HCT116 (cell line): ENCODE data around the gene ITGAL. TPM values are rescaled to one million over a fixed set of nuclear protein-coding genes. Genes with fewer than 3 reads are reported as not detected.

Source experiments
- ATAC-seq: fragments of 200-7000 bp; cut with Tn5 transposase; 2 replicates; pipeline ENCODE4 v1.9.1; 2020; ENCODE audit warnings: mild to moderate bottlenecking, moderate library complexity
- BruUV-seq: library from RNA; stranded (reverse); fragments of 400-500 nt; replicated peaks from 2 replicates; lab custom pipeline; 2021; lab: Mats Ljungman, UMichigan
- CTCF ChIA-PET: fragments of 300-600 bp; sonication (Branson Sonifier 250); formaldehyde crosslinking; loops from one replicate; lab custom pipeline; 2021; ENCODE audit warnings: antibody characterized with exemption; lab: Charles Lee
- POLR2A ChIA-PET: fragments of 300-600, 350-600 bp; sonication (Branson Sonifier 250); formaldehyde crosslinking; loops from one replicate; lab custom pipeline; 2021; ENCODE audit warnings: antibody characterized with exemption; lab: Charles Lee
- RAD21 ChIA-PET, 2 experiments: fragments of 300-600 bp; sonication (Branson Sonifier 250); formaldehyde crosslinking; loops; one replicate each; lab custom pipeline; 2023; ENCODE audit warnings: low total read pairs in 2 of 2; ENCODE audit not compliant: uncharacterized antibody in 2 of 2, unreplicated experiment in 2 of 2, low non-redundant PET in 1 of 2; lab: Charles Lee
- DNase-seq: peaks from one replicate; pipeline ENCODE4 v3.0.0-alpha.2; 2010; ENCODE audit warnings: low read depth, low spot score
- H2AFZ ChIP-seq: fragments of 200-600 bp; shearing (Covaris generic), sonication (generic); 2 replicates; pipeline ENCODE4 v1.6.1; 2017; ENCODE audit warnings: low read depth, mixed run types, mixed read lengths, antibody characterized with exemption, low read length; ENCODE audit not compliant: poor library complexity, severe bottlenecking
- H3K27ac ChIP-seq: 2 replicates; pipeline ENCODE4 v1.5.1; 2012; ENCODE audit warnings: low read depth, low read length
- H3K27me3 ChIP-seq: fragments of 200-600 bp; sonication (generic); 2 replicates; pipeline ENCODE4 v1.6.1; 2016; ENCODE audit warnings: mixed run types, low read length, mixed read lengths; ENCODE audit not compliant: insufficient read depth
- H3K36me3 ChIP-seq, 2 experiments: fragments of 200-500 bp in 1 of 2; fragments of 200-600 bp in 1 of 2; sonication (Bioruptor generic) in 1 of 2; sonication (generic) in 1 of 2; 2 replicates each; pipeline versions ENCODE4 v1.5.1 to v1.6.1; 2014 to 2016; ENCODE audit warnings: low read length in 2 of 2, inconsistent platforms in 1 of 2, mixed read lengths in 1 of 2, mixed run types in 1 of 2; ENCODE audit not compliant: insufficient read depth in 2 of 2, control insufficient read depth in 1 of 2
- H3K4me1 ChIP-seq, 2 experiments: fragments of 200-600 bp in 1 of 2; sonication (generic) in 1 of 2; 2 replicates each; pipeline versions ENCODE4 v1.5.1 to v1.6.1; 2012 to 2017; ENCODE audit warnings: low read length in 2 of 2, inconsistent platforms in 1 of 2, mild to moderate bottlenecking in 1 of 2, mixed read lengths in 1 of 2, mixed run types in 1 of 2, moderate library complexity in 1 of 2; ENCODE audit not compliant: insufficient read depth in 2 of 2, control insufficient read depth in 1 of 2
- H3K4me2 ChIP-seq: fragments of 200-600 bp; sonication (generic); 2 replicates; pipeline ENCODE4 v1.6.1; 2017; ENCODE audit warnings: mixed run types, low read length, mixed read lengths
- H3K4me3 ChIP-seq, 2 experiments: fragments of 200-600 bp in 1 of 2; sonication (generic) in 1 of 2; replicated peaks in 1 of 2; 2 replicates each; pipeline ENCODE4 v1.5.1; 2011 to 2016; ENCODE audit warnings: low read length in 2 of 2, control low read depth in 1 of 2, low read depth in 1 of 2, mild to moderate bottlenecking in 1 of 2, mixed read lengths in 1 of 2, mixed run types in 1 of 2
- H3K79me2 ChIP-seq: fragments of 200-600 bp; sonication (generic); 2 replicates; pipeline ENCODE4 v1.6.1; 2017; ENCODE audit warnings: mild to moderate bottlenecking, mixed run types, low read length, moderate library complexity, mixed read lengths; ENCODE audit not compliant: insufficient read depth
- H3K9ac ChIP-seq: fragments of 200-600 bp; sonication (generic); 2 replicates; pipeline ENCODE4 v1.6.1; 2016; ENCODE audit warnings: low read length, mixed read lengths
- H3K9me2 ChIP-seq: fragments of 200-600 bp; sonication (generic), shearing (Covaris generic); 2 replicates; pipeline ENCODE4 v1.6.1; 2017; ENCODE audit warnings: mixed run types, mild to moderate bottlenecking, moderate library complexity; ENCODE audit not compliant: insufficient read depth
- H3K9me3 ChIP-seq, 2 experiments: fragments of 200-500 bp in 1 of 2; fragments of 200-600 bp in 1 of 2; sonication (Bioruptor generic) in 1 of 2; sonication (generic) in 1 of 2; 2 replicates each; pipeline ENCODE4 v1.6.1; 2014 to 2017; ENCODE audit warnings: low read length in 2 of 2, mixed read lengths in 2 of 2, inconsistent platforms in 1 of 2, low read depth in 1 of 2, mild to moderate bottlenecking in 1 of 2, mixed run types in 1 of 2, moderate library complexity in 1 of 2; ENCODE audit not compliant: control insufficient read depth in 1 of 2, insufficient read depth in 1 of 2
- H4K20me1 ChIP-seq: fragments of 200-600 bp; sonication (generic), shearing (Covaris generic); 2 replicates; pipeline ENCODE4 v1.6.1; 2017; ENCODE audit warnings: mixed run types, mild to moderate bottlenecking, moderate library complexity; ENCODE audit not compliant: insufficient read depth
- CBX3 ChIP-seq: IDR thresholded peaks from 2 replicates; pipeline ENCODE4 v1.6.1; 2012; ENCODE audit warnings: low read depth
- EGR1 ChIP-seq: IDR thresholded peaks from 2 replicates; pipeline ENCODE4 v1.6.1; 2012; ENCODE audit warnings: low read depth
- ELF1 ChIP-seq: IDR thresholded peaks from 2 replicates; pipeline ENCODE4 v1.6.1; 2012; ENCODE audit warnings: low read depth, borderline replicate concordance
- EZH2 ChIP-seq: fragments of 200-600 bp; sonication (generic); IDR thresholded peaks from 2 replicates; pipeline ENCODE4 v1.6.1; 2017; ENCODE audit warnings: antibody characterized with exemption, mixed run types
- EZH2phosphoT487 ChIP-seq: fragments of 200-600 bp; IDR thresholded peaks from 2 replicates; pipeline ENCODE4 v1.6.1; 2018; ENCODE audit warnings: antibody characterized with exemption, borderline replicate concordance
- FOSL1 ChIP-seq: IDR thresholded peaks from 2 replicates; pipeline ENCODE4 v1.6.1; 2012; ENCODE audit warnings: low read depth
- JUND ChIP-seq: IDR thresholded peaks from 2 replicates; pipeline ENCODE4 v1.6.1; 2012
- POLR2A ChIP-seq: IDR thresholded peaks from 2 replicates; pipeline ENCODE4 v1.7.0; 2011; ENCODE audit warnings: borderline replicate concordance; ENCODE audit not compliant: insufficient read depth, insufficient read length; ENCODE audit errors: extremely low read depth
- SP1 ChIP-seq: IDR thresholded peaks from 2 replicates; pipeline ENCODE4 v1.6.1; 2012; ENCODE audit warnings: low read depth
- SRF ChIP-seq: IDR thresholded peaks from 2 replicates; pipeline ENCODE4 v1.6.1; 2012; ENCODE audit warnings: low read depth
- TCF7L2 ChIP-seq: IDR thresholded peaks from 2 replicates; pipeline ENCODE4 v1.7.0; 2011; ENCODE audit warnings: borderline replicate concordance, inconsistent platforms; ENCODE audit not compliant: insufficient read depth, insufficient read length; ENCODE audit errors: extremely low read depth
- ZNF274 ChIP-seq: fragments of 200-500 bp; sonication (Bioruptor generic); IDR thresholded peaks from 2 replicates; pipeline ENCODE4 v1.6.1; 2014; ENCODE audit warnings: mild to moderate bottlenecking, low read depth, low read length, inconsistent platforms
- intact Hi-C: fragments of 100-400 bp; cut with micrococcal nuclease; formaldehyde crosslinking; loops from 2 replicates; pipeline ENCODE4 v1.10.0; 2022
- total RNA-seq: library from RNA; stranded (reverse); gene quantifications from one replicate; pipeline ENCODE4 v1.2.1, GENCODE V29; 2021; ENCODE audit not compliant: unreplicated experiment
- TF ChIP-seq, protein P1 (sequence below): IDR thresholded peaks from 2 replicates; pipeline ENCODE4 v1.6.1; 2012
- TF ChIP-seq, protein P2 (sequence below), 3 experiments: fragments of 200-600 bp in 1 of 3; sonication (generic) in 1 of 3; IDR thresholded peaks in 2 of 3; conservative IDR thresholded peaks in 1 of 3; 2 replicates each; pipeline ENCODE4 v1.5.1; 2012 to 2017; ENCODE audit warnings: low read depth in 2 of 3, low read length in 2 of 3, antibody characterized with exemption in 1 of 3, borderline replicate concordance in 1 of 3, control low read depth in 1 of 3, mild to moderate bottlenecking in 1 of 3, mixed read lengths in 1 of 3, mixed run types in 1 of 3, moderate library complexity in 1 of 3; ENCODE audit not compliant: insufficient read depth in 1 of 3
- TF ChIP-seq, protein P3 (sequence below): IDR thresholded peaks from 2 replicates; pipeline ENCODE4 v1.6.1; 2011; ENCODE audit warnings: mild to moderate bottlenecking, low read length, moderate library complexity; ENCODE audit not compliant: insufficient replicate concordance; ENCODE audit errors: extremely low read depth

Gene ITGAL
- total RNA-seq, 1 experiment from 2014 or later, result 1.4 TPM

DNA sequence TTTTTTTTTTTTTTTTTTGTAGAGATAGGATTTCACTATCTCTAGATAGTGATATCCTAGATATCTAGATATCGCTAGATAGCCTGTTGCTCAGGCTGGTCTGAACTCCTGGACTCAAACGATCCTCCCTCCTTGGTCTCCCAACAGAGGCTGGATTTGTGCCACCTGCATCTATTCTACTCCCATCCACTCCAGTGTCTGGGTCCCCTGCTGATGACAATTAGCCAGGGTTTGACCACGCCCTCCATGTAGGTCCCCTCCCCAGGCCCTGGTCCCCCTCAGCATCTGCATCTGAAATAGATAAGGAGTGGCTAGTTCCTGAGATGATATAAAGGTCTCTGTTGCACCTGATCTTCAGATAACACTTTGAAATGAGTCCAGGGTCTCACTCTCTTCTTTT lies 96.7 kb downstream of the ITGAL start:
- ATAC-seq (no peak), DNase-seq (no peak)
- CTCF ChIA-PET, result no interaction called here
- Histone ChIP-seq H3K27me3 (no peaks in the 10 kb centered on the region), H3K9ac (no peak overlapping the region), H3K36me3 (no peaks in the 10 kb centered on the region), H3K79me2 (no peaks in the 10 kb centered on the region), H3K9me3 (no peaks in the 10 kb centered on the region), H3K4me3 (no peak overlapping the region), H2AFZ (no peak overlapping the region), H3K4me1 (peaks cover 9 to 28% of the 10 kb centered on the region in 2 experiments; a peak in 3 of 4 replicates), H3K27ac (no peak overlapping the region), H3K4me2 (no peak overlapping the region), H4K20me1 (no peaks in the 10 kb centered on the region), H3K9me2 (no peaks in the 10 kb centered on the region)
- intact Hi-C loops, result no loop called here
- POLR2A ChIA-PET, result no interaction called here
- no peak for TF ChIP-seq EZH2phosphoT487
- TF ChIP-seq EGR1, result no peak
- no peak for TF ChIP-seq SP1
- TF ChIP-seq POLR2A, result no peak
- TF ChIP-seq CBX3, result no peak
- TF ChIP-seq, protein P1, sequence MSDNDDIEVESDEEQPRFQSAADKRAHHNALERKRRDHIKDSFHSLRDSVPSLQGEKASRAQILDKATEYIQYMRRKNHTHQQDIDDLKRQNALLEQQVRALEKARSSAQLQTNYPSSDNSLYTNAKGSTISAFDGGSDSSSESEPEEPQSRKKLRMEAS, result no peak
- TF ChIP-seq JUND, result no peak
- TF ChIP-seq ELF1, result no peak
- TF ChIP-seq SRF, result no peak
- no TSS peak for BruUV-seq
- RAD21 ChIA-PET, result no interaction called here

DNA sequence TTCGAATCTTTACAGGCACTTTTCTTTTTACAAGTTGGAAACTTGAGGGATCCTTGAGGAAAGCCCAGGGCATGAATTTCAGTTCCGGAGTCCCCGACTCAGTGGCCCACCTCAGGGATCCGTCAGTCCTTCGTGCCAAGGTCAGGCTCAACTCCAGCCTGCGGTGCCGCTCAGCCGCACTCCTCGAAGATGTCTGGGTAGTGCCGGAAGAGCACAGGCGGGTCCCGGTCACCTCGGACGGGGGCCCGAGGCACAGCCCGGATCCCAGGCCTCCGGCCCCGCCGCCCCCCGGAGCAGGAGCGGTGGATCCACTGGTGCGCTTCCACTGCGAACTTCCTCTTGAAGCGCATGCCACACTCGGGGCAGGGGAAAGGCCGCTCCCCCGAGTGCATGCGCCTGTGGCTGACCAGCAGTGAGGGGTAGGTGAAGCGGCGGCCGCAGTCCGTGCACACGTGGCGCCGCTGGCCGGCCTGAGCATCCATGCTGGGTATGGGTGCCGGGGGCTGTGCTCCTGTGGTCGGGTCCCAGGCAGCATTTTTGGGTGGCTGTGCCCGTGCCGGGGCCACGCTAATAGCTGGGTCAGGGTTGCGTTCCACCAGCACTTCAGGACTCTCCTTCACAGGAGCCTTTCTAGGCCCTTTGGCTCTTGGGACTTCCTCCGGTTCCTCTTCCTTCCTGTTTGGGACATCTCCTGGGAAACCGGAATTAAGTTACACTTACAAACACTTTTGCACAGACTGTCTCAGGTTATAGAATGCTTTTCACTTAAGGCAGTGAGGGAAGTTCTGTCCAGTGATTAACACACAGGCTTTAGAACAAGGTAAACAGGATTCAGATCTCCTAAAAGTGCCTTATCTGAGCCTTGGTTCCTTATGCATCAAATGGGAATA lies 97.4 kb downstream of the ITGAL start:
- Histone ChIP-seq H4K20me1 (no peaks in the 10 kb centered on the region), H3K27ac (no peak overlapping the region), H3K4me1 (peaks cover 9 to 31% of the 10 kb centered on the region in 2 experiments; a peak in 3 of 4 replicates), H3K9ac (no peak overlapping the region), H3K4me2 (no peak overlapping the region), H3K79me2 (no peaks in the 10 kb centered on the region), H3K4me3 (no peak overlapping the region), H3K9me3 (no peaks in the 10 kb centered on the region), H3K9me2 (no peaks in the 10 kb centered on the region), H3K27me3 (no peaks in the 10 kb centered on the region), H2AFZ (no peak overlapping the region), H3K36me3 (no peaks in the 10 kb centered on the region)
- BruUV-seq, result no TSS peak
- DNase-seq, result no peak
- intact Hi-C loops, result loop anchor here (5.0 kb wide), 1 partner anchor 57 kb away; no protein-coding TSS in a partner anchor
- RAD21 ChIA-PET, result no interaction called here
- CTCF ChIA-PET, result no interaction called here
- POLR2A ChIA-PET, result interaction anchor here (2.5 kb wide), 1 partner anchor 12 kb away, joined by 21 read pairs; the partner anchor contains the start of gene ZNF764
- no peak for ATAC-seq
- no peak for TF ChIP-seq TCF7L2
- TF ChIP-seq, protein P2, sequence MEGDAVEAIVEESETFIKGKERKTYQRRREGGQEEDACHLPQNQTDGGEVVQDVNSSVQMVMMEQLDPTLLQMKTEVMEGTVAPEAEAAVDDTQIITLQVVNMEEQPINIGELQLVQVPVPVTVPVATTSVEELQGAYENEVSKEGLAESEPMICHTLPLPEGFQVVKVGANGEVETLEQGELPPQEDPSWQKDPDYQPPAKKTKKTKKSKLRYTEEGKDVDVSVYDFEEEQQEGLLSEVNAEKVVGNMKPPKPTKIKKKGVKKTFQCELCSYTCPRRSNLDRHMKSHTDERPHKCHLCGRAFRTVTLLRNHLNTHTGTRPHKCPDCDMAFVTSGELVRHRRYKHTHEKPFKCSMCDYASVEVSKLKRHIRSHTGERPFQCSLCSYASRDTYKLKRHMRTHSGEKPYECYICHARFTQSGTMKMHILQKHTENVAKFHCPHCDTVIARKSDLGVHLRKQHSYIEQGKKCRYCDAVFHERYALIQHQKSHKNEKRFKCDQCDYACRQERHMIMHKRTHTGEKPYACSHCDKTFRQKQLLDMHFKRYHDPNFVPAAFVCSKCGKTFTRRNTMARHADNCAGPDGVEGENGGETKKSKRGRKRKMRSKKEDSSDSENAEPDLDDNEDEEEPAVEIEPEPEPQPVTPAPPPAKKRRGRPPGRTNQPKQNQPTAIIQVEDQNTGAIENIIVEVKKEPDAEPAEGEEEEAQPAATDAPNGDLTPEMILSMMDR (IDR thresholded peaks at IDR 0.05 in 2 of 3, conservative IDR thresholded peaks at IDR 0.05 in 1 of 3; ENCODE audit: borderline replicate concordance in 1 of 3, insufficient read depth in 1 of 3, low read depth in 2 of 3, low read length in 2 of 3), result no peak
- no peak for TF ChIP-seq EGR1
- TF ChIP-seq ZNF274, result no peak
- no peak for TF ChIP-seq EZH2
- TF ChIP-seq FOSL1, result no peak
- TF ChIP-seq, protein P1, result no peak
- no peak for TF ChIP-seq EZH2phosphoT487
- TF ChIP-seq, protein P3, sequence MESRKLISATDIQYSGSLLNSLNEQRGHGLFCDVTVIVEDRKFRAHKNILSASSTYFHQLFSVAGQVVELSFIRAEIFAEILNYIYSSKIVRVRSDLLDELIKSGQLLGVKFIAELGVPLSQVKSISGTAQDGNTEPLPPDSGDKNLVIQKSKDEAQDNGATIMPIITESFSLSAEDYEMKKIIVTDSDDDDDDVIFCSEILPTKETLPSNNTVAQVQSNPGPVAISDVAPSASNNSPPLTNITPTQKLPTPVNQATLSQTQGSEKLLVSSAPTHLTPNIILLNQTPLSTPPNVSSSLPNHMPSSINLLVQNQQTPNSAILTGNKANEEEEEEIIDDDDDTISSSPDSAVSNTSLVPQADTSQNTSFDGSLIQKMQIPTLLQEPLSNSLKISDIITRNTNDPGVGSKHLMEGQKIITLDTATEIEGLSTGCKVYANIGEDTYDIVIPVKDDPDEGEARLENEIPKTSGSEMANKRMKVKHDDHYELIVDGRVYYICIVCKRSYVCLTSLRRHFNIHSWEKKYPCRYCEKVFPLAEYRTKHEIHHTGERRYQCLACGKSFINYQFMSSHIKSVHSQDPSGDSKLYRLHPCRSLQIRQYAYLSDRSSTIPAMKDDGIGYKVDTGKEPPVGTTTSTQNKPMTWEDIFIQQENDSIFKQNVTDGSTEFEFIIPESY, result no peak
